T-helper 22 cell (primary cell): ENCODE measurements around the gene POU2F1.
A peak's percentile ranks its signal among the peaks of the same experiment; 100 is the strongest.

Source experiments
- DNase-seq: peaks from one replicate; pipeline ENCODE4 v3.0.0-alpha.2; 2020; ENCODE audit warnings: low read depth

The POU2F1 gene

DNA sequence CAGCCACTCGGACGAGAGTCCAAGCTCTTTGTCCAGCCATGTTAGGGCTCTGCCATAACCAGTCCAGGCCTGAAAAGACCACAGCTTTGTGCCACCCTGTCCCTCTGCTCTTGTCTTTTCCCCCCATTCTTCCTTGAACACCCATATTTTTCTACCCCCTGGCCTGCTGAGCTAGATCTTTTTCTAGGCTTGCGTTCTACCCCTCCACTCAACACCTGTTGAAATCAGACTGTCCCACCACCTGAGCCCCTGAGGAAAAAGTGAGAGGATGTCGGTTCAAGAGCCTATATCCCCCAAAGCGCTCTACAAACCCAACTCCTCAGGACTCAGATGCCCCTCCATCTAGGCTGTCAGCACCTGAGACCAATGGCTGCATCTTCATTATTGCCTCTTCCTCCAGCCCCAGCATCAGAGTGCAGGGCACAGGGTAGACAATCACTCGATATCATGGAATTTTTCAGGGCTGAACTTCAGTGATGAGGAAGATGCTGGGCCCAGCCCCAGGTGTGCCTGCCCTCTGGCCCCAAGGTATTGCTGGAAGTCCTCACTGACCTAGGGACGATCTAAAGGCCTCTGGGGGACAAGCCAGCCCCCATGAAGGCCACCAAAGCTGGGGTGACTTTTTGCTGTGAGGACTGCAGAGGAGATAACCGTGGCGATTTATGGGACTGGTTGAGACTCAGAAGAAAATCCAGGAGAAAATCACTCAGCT is 222.3 kb downstream of the POU2F1 start:
- no peak for DNase-seq

DNA sequence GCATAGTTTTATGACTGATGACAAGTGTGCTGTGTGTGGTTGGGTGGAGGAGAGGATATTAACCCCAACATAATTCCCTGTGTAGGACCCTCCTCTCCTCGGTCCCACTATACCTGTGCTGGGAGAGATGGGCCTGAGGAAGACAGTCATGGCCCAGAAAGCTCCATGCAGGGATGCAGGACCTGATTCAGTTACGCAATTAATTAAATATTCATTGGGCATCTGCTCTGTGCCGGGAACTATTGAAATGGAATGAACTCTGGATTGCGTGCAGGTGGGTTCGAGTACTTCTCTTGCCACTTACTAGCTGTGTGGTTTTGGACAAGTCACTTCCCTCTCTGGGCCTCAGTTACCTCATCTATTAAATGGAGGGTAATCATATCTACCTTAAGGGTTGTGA is 223.1 kb downstream of the POU2F1 start:
- DNase-seq = no peak

DNA sequence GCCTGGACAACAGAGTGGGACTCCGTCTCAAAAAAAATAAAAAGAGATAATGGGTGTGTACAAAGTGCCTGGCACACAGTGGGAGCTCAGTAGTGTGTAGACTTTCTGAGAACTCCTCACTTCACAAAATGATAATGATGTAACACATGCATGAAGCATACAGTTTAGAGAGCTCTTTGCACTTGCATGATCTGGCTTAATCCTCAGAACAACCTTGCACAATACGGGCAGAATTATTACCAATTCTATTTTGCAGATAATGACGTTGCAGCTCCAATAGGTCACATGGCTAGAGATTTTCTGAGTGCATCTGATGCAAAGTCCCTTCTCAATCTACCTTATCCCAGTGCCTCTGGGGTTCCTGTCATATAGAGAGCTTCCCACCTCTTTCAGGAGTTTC is 226.3 kb downstream of the POU2F1 start:
- DNase-seq = no peak

DNA sequence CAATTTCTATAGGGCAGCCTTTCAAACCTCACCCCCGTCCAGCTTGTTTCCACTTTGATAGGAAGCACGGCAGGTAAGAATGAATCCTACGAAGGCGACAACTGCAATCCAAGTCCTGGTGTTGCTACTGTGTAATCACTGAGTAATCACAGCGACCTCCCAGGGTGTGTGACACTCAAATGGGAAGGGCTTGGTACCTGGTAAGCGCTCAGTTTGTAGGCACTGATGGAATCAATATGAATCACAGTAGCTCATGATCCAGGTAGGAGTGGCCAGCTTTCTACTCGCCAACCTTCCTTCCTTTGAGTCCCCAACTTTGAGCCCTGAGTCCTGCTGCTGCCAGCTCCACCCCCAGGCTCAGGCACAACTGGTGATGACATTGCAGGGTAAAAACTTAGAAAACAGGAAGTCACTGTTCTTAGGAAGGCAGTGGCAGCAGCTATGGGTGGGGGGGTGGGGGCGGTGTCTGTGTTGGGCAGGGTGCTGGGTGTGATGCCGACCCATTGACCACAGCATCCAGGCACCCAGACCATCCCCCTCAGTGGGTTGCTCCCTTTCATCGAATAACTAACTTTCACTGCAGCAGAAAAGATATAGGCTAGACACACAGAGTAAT is 226.9 kb downstream of the POU2F1 start:
- DNase-seq = peak; percentile 72

DNA sequence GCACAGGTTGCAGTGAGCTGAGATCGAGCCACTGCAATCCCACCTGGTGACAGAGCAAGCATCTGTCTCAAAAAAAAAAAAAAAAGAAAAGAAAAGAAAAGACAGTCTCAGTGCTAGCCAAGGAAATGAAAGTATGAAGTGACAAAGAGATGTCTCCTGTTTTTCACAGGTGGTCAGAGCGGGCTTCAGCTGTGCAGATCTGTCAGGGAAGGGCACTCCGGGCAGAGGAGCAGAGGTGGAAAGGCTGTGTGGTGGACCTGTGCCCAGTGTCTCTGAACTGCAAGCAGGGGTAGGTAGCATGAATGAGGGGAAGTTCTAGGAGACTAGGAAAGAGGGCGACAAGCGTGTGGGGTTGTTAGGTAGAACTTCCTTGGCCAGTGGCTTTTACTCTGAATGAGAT is 230.2 kb downstream of the POU2F1 start:
- DNase-seq = no peak

DNA sequence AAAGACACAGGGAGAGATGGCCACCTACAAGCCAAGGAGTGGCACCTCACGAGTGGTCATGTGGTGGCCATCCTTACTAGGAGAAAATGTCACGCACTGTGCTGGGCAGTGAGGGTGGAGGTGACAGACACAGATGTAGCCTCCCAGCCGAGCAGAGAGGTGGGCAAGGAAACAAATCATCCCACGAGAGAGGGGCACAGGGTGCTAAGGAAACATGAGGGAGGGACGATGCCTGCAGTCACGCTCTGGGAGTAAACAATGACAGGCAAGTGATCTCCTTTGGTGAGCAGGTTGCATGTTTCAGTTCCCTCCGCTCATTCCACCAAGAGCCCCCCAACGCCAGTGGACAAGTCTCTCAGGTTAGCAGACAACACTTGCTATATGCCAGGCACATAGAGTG is 231.8 kb downstream of the POU2F1 start:
- no peak for DNase-seq

DNA sequence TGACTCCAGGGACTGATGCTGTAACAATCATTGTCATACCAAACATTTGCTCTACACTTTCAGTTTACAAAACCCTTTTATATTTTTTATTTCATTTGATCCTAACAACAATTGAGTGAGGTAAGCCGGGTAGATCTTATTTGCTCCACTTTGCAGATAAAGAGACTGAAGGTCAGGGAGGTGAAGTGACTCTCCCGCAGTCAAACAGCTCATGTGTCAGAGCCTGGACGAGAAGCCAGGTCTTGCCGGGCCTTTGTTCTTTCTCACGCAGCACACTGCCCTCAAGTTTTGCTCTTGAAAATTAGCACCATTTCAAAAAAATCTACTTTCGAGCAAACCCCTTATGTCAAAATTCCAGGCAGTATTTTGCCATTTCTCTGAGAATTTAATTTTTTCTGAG is 232.4 kb downstream of the POU2F1 start:
- no peak for DNase-seq

DNA sequence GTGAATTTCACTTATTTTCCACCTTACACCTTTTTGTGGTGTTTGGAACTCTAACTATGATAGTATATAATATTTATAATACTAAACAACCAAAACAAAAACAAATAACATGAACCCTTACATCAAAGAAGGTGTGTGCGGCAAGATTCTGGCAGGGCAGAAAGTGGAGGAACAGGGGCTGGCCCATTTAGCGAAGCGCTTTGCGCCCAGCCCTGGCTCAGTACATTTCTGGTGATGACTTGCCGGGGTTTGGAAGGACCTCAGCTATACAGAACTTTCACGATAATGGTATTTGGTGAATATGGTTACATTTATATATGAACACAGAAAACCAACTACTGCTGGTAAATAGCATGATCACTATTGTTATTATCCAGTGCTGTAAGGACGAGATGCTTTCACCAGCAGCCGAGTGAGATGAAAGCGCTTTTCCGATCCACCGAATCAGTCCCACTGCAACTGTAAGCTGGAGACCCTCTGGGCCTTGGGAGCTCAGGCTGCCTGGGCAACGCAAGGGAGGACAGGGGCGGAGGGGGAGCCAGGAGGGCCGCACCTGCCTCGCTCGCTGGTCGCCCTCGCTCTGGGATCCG is 233.7 kb downstream of the POU2F1 start:
- DNase-seq = no peak

DNA sequence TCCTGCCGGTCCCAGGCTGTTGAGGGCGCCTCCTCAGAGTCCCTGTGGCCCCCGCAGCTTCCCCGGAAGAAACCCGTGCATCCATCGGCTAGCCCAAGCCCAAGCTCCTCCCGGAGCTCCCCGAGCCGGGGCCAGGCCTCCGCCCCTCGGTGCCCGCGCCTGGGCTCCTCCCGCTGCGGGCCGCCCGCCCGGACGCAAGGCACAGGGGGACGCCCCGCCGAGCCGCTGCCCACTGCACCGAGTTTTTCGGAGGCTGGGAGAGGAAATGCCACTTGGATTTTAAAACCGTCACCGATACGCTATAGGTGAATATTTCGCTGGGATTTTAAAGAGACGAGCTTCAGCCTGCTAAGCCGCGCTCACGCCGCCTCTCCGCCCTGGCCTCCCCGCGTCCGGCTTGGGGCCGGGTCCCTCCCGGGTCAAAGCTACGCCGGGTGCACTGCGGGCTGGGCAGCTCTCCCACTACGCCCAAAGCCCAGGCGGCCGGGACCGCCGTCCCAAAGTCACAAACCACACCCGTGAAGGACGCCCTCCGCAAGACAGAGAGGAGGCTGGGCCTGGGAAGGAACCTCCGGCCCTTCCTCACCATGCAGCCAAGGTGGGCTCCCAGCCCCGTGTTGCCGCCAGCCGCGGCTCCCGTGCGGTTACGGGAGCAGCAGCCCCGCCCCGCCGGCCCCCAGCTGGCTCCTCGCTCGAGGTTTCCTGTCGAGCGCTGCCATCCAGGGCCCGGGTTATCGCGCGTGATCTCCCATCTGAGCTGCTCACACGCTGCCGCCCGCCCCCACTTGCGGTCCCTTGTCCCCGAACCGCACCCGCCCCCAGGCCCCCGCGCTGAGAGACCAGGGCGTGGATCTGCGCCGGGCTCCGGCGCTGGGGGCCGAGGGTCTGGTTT is 234.5 kb downstream of the POU2F1 start:
- DNase-seq = peak; percentile 80

DNA sequence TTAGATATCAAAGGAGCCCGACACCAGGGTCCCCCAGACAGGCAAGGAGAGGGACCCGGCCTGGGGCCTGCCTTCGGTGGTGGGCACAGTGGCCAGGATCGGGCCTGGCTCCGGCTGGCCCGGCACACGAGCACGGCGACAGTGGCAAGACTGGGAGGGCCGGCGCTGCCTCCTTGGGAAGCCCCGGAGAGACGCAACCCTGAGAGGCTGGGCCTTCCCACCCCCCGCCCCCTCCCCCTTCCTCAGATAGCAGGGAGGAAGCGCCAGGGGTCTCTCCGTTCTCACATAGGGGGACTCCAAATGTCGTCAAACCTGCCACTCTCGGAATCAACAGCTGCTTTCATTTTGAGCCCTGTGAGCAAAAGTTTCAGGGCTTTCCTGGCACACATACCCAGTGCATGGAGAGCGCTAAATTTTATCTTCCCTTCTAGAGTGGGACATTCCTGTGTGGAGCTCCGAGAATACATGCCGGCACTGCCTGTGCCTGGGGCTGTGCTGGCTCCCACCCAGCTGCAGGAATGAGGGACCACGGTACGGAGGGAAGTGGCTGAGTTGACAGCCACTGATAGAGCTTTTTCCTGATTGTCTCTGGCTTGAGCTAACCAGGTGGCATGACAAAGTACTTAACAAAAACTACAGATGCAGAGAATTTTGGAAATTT is 235.2 kb downstream of the POU2F1 start:
- DNase-seq = peak; percentile 56

DNA sequence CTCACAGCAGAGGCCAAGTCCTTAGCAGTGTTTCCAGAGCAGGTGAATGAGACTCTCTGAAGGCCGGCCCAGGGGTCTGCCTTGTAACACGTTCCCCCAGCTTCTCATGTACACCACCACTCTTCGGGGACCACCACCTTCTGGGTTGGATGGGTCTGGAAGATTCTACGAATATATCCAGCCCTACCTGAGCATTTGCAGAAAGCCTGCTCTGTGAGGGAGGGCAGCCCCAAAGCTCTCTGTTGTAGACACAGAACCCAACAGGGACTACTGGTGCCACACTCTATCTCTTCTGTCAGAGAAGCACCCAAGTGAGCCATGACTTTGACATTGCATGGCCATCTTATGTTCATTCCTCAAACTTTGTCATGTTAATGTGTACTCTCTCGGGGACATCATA is 235.8 kb downstream of the POU2F1 start:
- DNase-seq = no peak

DNA sequence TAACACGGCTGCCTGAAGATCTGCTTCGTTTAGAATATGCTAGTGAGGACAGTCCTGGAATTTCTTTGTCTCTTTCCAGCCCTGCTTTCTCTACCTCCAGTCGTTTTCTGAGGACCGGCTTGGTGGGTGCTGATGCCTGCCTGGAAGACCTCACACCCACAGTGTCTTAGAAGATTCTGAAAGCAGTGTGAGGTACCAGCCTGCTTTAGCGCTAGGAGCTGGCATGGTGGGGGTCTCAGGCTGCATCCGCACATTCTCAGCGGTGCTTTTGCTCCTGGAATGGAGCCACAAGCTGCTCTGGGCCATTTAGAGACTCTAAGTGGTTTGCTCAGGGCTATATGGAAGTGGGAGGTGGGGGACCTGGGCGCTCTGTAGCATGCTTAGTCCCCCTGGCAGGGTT is 236.2 kb downstream of the POU2F1 start:
- no peak for DNase-seq

DNA sequence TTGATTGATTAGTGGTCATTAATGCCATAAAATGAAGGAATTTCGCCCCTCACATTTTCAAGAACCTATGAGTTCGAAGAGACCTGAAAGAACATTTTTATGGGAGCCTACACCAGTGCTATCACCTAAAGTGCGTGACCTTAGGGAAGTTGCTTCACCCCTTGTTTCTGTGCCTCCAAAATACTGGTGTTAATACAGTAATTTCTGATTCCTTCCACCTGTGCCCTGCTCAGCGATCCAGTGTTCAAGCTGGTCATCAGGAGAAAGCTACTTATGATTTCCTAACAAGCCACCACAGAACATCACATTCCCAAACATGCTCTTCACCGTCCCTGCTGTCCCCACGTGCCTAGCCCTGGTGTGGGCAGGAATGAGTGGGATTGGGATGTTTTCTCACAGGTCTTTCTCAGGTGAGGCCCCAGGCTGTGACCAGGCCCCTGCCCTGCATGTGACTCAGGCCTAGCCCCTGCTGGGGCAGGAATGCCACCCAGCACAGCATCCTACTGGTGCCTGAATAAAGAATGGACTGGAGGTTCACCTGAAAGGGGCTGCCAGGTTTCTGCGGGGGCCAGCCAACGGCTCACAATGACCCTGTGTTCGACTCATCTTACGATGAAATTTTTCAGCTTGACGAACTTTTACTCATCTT is 237.4 kb downstream of the POU2F1 start:
- no peak for DNase-seq

DNA sequence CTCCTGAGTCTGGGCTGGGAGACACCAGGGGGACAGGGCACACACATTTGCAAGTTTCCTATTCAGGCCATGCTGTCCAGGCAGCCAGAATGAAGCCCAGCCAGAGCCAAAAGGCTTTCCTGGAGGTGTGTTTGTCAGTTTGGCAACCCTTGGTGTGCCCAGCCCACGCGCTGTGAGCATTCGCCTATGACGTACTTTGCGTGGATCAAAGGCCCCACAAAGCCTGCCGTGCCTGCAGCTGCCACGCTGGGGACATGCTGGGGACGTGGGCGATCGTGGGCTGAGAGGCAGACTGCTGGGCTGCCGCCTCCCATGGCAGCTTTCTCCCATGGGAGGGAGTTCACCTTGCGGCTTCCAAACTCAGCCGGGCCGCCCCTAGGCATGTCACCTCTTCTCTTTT is 240.2 kb downstream of the POU2F1 start:
- DNase-seq = no peak

DNA sequence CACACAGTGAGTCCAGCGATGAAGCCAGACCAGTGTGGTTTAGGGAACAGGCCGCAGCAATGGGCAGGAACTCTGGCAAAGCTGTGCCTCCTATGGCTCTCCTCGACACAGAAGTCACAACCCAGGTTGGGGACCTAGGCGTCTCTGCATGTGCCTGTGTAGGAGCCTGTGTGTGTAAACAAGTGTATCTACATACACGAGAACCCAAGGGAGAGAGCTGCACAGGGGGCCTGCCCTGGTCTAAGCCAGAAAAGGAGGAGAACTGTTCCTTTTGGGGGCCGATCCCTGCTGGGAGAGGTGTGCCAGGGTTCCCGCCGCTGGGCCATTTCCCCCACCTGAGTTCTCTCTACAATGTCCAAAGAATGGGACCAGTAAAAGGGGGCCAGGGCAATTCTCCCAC is 241.7 kb downstream of the POU2F1 start:
- no peak for DNase-seq

DNA sequence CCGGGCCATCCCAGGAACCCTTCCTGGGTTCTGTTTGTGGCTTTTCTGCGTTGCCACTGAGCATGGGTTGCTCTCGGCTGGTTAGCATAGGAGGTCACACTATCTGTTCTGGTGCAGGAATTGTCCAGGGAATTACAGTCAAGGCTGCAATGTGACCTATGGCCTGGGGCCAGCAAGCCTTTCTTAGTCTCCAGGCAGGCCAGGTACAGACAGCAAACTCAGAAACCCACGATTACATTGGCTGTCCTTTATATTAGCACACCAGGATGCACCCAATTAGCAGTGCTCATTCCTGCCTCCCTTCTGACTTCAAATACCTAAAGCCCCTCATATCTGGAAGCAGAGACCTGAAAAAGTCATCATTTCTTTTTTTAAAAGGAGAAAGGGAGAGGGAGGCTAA is 242.4 kb downstream of the POU2F1 start:
- DNase-seq = no peak

DNA sequence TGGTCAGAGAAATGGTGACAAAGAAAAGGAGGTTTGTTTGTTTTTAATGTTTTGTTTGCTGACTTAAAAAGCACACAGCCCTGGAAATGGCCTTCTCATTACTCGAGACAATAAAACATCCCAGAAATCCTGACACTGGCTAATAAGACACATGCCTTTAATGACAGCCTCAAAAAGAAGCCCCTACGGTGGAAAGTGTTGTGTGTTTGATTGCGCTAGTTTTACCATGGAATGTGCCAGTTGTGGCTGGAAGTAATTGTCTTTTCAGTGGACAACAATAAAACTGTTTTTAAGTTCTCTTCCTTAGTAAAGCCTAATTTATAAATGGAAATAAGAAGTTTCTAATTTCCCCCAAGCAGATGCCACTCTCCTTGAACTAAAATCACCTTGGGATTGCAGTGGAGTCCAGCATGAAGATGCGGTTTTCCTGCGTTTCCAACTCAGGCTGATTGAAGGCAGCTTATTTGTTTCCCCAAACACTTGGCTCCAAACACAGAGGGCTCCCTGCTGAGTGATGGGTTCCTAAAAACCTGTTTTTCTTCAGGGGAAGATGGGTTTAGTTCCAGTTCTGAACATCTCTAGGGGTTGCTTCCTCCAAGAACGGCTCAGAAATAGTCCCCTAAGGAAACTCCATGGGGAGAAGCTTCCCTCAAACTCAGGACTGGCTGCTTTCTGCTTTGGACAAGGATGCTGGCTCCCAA is 243.3 kb downstream of the POU2F1 start:
- DNase-seq = no peak

DNA sequence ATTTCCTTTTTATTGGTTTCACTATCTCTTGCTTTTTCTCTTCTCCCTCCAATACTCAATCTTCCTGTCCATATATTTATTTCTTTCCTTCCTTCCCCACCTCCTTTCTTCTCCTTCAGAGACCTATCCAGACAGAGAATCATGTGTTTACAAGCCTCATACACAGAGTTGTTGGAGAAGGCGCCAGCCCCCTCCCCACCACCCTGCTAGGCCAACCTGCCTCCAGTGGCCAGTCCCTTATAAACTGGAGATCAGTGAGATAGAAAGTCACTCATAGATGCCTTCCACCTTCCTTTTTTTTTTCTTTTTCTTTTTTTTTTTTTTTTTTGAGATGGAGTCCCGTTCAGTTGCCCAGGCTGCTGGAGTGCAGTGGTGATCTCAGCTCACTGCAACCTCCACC is 244.3 kb downstream of the POU2F1 start:
- DNase-seq = no peak

DNA sequence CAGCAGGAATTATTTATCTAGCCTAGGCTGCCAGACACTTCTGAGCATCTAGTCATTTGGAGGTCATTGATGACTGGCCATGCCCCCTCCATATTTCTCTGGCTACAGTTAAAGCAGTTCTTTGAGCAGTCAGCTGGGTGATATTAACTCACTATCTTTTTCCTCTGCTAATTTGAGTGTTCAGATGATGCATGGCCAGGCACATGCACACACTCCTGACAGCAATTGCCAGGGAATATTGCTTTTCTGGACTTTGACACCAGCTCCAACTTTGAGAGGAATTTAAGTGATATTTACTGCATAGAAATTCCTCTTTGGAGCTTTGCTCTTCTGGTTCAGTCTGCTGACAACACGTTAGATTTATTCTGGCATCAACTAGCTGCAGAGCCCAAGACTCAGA is 245.1 kb downstream of the POU2F1 start:
- DNase-seq = no peak

DNA sequence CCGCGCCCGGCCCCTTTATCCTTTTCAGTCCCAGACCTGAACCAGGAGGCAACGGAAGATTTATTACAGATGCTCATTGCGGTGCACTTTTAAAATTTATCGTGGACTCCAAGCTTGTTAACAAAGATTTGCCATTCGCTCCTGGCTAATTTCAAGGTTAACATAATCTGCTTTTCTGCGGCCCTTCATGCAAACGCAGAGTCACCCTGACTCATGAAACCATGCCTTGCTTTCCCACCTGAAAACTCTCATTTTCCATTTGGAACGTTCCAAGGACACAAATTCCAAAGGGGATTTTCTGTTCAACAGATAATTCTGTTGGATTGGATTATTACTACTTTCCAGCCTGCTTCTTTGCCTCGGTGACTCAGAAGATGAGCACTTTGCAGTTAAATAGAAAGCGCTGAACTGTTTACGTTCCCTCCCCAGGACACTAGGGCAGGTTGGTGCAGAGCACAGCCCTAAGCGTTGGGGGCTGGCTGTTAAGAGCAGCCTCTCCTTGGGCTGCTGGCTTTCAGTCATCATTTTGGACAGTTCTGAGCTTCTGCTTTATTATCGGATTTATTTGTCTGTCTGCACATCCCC is 246.5 kb downstream of the POU2F1 start:
- DNase-seq = no peak

DNA sequence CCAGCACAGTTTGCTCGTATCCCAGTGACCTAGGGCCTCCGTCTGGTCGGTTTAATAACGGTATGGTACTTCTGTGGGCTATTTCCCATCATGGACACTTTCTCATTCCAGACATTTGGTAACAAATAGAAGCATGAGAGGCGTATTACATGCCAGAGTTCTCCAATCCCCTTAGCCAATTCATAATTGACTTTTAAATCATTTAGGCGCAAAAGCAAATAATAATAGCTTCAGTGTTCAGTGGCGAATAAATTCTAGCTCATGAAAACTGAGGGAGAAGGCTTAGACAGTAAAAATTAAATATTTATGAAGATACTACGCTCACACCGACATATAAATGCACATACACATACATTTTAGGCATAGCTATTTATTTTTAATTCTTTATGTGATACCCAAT is 247.1 kb downstream of the POU2F1 start:
- no peak for DNase-seq
